NCI-H2029 treated with DMSO at 0.1 percent for 48 hours (cell line): ENCODE data around the gene NEK6.
A peak's percentile ranks its signal among the peaks of the same experiment; 100 is the strongest.

Experiments used
- DNase-seq: peaks from one replicate; lab custom pipeline; 2025; lab: John Stamatoyannopoulos, UW

NEK6 gene

DNA sequence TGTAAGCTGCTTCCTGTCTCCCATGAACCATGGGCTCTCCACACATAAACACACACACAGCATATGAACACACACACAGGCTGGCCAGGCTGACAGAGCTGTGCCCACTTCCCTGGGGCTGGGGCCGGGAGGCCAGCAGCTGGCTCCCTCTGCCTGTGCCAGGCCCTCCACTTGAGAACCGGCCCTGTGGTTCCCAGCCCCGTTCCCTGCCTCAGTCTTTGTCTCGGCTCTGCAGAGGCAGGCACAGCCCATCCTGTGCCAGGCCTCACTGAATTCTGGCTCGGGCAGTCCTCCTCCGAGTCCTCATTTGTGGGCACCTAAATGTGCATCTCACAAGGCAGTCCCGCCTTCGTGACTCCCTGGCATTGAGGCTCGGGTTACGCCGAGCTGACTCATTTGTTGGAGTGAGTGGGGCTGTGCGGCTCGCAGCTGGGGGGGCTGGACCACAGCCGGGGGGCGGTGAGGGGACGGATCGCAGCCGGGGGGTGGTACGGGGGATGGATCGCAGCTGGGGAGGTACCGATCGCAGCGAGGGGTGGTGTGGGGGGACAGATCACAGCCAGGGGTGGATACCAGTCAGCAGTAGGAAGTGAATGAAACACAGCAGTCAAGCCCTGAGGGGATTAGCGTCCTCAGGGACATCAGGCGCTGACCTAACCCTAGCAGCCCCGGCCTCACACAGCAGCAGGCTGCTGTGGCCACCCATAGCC lies 85.2 kb downstream of the NEK6 start:
- peak; percentile 62 for DNase-seq

DNA sequence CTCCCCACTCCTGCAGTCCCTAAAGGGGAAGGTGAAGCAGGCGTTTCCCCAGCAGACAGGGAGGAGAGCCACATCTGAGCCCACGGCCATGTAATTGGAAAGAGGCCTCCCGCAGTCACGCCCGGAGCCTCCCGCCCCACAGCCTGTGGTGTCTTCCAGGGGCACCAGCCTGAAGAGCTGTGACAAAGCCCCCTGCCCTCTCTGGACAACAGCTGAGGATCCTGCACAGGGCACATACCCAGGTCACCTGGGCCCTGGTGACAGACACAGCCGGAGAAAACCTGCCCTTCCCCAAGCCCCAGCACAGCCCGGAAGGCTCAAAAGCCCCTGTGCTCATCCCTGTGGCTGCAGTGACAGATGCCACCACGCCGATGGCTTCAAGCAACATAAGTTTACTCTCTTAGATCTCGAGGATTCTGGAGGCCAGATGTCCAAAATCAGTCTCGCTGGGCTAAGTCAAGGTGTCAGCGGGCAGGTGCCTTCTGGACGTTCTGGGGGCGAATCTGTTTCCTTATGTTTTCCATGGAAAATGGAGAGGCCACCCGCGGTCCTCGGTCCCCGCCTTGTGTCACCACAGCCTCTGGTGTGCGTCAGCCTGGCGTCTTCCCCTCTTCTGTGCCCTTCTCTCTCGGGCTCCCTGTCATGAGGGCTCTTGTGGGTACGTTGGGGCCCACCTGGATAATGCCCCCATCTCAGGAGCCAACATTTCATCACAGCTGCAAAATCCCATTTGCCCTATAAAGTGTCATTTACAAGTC lies 86.0 kb downstream of the NEK6 start:
- no peak for DNase-seq

DNA sequence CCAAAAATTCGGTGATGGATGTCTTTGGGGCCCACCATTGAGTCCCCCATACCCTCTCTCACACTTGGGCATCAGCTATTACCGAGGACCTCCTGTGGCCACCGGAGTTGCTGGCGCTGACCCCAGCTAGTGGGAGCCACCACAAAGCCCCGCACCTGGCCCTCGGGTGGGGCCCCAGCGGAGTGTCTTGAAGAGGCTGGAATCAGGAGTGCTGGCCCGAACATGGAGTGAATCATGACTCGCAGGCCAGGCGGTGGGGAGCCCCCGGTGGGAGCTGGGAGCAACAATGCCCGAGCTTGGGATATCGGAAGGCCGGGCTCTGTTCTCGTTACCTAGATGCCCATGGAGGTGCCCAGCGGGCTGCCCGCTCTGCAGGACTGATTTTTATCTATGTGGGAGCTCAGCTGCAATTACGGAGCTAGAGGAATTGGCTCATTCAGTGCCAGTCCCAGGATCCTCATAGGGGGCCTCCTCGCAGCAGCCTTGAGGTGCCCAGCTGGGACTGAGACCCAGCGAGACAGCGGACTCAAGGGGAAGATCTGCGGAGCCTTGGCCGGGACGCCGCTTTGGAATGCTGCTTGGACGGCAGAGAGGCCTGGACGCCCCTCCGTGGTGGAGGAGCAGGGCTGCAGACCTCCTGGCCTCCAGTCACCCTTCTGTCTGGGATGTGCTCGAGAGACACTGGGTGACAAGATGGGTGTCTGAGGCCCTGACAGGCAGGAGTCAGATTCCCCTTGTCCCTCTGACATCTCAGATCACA lies 86.7 kb downstream of the NEK6 start:
- no peak for DNase-seq

DNA sequence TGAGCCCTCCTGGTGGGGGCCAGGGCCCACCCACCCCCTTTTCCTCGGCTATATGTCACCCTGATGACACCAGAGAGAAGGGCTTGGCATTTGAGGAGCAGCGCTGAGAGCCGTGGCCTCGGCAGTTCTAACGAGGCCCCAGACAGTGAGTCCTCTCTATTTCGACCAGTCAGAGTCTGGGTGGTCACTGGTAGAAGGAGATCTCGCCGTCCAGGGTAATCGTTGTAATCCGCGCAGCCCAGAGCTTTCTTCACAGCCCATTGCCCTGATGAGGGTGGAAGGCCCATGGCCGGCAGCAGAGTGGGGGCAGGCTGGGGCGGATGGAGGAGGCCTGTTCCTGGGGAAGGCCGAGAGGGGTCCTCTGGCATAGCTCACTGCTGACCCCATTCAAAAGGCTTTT lies 87.3 kb downstream of the NEK6 start:
- no peak for DNase-seq

DNA sequence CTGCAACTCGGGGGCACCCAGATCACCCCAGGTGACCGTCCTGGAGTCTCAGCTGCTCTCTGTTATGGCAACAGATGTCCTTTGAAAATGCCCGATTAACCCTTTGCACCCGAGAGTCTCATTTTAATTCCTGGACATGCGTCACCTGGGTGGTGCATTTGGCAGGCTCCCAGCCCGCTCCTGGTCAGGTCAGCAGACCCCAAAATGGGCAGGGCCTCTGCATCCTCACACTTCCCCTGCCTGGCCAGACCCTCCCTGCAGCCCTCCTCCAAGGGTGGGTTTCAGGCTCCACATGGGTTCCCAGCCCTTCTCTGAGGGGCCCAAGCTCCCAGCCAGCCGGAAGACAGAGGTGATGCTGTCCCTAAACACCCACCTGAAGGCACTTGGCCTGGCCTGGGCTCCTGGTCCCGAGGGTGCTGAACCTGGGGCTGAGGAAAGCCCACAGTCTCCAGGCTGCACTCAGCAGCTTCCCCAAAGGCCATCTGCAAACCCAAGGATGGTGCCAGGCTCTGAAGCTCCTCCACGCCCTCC lies 88.1 kb downstream of the NEK6 start:
- DNase-seq = no peak

DNA sequence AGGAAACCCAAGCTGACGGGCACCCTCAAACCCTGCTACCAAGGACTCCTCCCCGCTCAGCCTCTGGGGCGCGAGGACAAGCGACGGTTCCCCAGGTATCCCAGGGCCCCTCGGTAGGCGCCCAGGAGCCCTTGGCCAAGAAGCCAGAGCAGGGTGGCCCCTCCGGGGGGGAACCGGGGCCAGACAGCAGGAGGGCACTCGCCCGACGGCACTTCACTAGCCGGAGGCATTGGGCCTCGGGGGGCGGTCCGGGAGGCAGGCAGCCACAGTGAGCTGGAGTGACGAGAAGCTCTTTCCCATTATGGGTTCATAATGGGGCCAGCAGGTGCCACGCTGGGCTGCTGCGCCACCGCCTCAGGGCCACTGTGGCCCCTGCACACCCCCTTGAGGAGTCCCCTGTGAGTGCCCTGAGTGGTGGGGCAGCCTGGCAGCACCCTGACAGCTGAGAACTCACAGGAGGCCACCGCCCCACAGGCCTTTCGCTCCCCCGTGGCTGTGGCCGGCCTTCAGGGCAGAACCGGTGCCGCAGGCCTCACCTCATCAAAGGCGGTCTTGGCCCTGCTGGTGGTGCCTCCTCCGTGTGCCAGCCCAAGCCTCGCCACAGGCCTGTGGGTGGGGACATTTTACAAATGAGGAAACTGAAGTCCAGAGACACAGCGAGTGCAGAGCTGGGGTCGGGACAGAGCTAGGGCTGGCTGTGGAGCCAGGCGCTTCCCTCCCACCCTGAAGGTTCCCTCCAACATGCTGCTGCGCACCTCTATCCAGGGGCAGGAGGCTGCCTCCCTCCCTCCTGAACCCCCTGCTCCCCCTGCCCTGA lies 88.8 kb downstream of the NEK6 start:
- DNase-seq = no peak

DNA sequence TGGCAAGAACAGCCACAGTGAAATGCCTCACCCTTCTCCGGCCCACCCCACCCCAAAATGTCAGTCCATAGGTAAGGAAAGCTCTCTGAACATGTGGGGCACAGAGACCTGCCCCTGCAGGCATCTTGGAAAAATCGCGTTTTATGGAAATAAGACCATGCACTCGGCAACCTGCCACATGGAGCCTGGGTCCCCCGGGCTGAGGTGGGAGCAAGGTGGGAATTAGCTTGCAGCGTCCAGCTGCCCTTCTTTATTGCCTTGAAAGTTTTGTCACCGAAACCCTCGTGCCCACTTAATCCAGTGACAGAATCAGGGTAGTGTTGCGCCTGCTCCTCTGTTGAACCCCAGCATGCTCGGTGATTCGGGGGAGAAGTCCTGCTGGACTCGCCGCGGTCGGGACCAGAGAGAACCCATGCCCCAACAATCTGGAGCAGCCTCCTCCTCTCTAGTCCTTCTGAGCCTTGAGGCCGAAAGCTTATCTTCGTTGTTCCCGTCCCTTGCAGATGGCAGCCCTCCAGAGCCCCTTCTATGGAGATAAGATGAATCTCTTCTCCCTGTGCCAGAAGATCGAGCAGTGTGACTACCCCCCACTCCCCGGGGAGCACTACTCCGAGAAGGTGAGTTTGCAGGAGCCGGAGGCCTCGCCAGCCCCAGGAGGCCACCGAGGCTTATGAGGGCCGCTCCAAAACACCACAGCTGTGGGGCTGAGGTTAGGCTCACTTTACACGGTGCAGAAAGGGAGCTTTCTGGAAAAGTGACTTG lies 89.6 kb downstream of the NEK6 start:
- no peak for DNase-seq

DNA sequence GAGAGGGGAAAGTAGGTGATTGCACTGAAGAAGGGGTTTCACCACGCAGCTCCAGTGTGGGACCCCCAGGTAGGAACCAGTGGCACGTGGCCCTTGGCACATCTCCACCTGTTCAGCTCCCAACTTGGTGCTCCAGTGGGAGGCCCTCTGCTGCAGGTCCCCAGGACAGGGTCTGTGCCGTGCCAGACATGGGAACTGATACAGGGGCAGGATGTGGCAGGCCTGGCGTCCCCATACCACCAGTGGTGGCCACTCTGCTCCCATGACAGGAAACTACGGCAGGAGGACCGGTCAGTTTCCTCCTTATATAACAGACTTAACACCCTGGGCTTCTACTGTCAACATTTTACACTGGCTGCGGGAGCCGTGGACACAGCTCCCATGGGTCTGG lies 90.2 kb downstream of the NEK6 start:
- no peak for DNase-seq

DNA sequence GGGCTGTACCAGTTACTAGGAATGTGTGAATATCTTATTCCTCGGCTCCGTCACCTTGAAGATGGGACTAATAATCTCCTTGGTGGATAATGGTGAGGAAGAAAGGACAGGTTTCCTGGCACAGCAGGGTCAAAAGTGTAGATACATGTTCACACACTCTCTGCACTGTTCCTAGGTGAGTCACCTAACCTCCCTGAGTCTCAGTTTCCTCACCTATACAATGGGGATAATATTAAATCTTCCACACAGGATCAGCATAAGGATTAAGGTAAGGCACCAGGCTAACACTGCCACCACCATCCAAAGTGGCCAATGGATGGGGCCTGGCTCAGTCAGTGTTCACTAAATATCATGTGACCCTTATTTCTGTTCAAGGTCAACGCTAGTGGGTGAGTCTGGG lies 90.6 kb downstream of the NEK6 start:
- no peak for DNase-seq

DNA sequence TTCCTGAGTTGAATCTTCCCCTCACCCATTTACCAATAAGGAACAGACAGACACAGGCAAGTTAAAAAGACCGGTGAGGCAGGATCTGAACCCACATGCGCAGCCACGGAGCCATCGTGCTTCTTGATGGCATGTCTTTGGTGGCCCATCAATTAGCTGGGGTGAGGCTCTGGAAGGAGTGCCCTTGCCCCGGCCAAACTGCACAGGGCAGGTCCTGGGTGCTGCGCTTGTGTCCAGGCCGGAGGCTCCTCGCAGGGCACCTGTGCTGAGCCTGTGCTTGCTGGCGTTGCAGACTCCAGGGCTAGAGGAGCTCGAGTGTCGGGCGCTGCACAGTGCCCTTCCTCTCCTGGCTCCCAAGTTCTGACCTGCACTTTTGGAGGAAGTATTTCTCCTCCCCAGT lies 91.1 kb downstream of the NEK6 start:
- DNase-seq = no peak

DNA sequence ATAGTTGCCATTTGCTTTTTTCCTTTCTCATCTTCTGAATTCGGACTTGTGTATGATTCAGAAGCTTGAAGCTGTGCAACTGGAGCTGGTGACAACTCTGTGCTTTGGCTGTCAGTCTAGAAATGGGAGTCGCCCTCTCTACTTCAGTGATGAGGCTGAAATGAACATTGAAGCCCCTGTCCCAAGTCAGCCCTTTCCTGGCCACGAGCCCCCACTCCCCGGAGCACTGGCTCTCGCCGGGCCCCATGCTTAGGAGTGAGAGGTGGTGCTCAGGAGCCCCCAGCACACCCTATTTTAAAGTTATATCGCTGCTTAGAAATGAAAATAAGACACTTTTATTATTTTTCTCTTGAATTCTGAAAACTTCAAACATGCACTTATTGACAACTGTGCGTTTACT lies 91.5 kb downstream of the NEK6 start:
- no peak for DNase-seq

DNA sequence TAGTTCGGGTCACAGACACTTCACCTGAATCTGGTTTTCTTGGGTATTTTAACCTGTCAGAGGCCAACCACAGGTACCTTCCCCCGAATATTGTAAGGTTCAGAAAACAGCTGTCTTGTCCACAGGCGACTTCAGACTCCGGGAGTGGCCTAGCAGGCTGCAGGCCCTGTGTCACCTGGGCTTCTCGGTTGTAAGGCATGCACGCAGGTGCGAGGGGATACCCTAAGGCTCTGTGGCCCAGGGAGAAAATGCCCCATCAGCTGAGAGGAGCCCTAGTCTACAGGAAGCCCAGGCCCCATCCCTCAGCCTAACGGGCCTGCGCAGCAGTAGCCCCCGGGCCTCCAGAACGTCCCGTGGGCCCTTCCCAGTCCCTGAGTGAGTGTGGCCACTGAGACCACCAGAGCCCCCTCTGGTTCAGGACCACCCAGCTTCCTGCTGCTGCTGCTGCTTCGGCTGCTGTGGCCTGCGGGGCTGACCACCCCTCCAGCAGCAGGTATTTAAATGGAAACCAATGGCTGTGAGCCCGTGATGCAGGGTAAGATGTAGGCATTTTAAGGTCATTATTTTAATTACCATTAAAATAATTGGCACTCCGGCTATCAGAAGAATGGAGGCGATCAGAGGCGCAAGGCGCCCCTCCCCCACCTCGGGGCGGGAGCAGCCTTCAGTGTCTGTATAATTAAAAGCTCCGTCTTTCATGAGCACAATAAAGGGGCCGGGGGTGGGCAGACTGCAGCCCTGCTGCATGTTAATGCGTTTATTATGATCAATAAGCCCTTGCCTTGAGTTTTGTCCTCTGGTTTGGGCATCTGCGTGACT lies 92.1 kb downstream of the NEK6 start:
- DNase-seq = no peak

DNA sequence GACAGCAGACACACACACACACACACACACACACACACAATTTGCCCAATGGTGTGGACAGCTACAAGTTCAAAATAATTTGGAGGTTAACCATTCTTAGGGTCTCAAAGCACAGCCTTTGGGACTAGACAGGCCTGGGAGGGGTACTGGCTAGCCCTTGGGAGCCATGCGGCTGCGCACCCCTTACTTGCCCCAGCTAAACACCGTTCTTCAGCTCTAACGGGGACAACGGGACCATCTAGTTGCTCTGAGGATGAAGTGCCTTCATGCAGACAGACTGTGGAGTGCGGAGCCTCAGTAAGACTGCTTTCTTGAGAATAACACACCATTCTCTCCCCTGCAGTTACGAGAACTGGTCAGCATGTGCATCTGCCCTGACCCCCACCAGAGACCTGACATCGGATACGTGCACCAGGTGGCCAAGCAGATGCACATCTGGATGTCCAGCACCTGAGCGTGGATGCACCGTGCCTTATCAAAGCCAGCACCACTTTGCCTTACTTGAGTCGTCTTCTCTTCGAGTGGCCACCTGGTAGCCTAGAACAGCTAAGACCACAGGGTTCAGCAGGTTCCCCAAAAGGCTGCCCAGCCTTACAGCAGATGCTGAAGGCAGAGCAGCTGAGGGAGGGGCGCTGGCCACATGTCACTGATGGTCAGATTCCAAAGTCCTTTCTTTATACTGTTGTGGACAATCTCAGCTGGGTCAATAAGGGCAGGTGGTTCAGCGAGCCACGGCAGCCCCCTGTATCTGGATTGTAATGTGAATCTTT lies 92.9 kb downstream of the NEK6 start:
- no peak for DNase-seq

DNA sequence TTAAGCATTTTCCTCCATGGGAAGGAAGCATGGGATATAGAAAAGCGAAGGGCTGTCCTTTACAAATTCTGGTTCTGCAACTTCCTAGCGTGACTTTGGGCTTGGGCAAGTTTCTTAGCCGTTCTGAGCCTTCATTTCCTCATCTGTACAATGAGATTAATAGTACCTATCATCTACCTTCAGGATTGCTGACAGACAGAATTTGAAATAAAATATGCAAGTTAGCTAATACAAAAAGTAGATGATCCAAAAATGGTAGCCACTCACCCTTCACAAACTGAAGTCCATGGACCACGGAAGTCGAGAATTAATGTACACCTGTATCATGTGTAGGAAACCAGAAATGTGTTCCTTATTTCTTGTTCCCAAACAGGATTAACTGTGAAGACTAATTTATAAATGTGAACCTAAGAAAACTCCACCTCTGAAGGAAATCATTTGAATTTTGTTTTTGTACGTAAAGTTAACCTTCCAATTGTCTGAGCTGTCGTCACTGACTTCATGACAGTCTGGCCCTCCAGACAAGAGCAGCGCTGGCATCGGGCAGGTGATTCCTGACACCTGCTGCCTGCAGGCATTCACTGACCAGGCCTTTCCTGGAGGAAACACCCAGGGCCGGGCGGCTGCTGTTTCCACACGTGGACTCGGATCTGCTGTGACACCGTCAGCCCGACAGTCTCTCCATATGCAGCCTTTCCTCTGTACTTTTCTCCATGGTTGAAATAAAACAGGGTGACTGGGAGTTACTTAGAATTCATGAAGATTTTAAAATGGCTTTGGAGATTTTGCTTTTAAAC lies 94.1 kb downstream of the NEK6 start:
- no peak for DNase-seq

DNA sequence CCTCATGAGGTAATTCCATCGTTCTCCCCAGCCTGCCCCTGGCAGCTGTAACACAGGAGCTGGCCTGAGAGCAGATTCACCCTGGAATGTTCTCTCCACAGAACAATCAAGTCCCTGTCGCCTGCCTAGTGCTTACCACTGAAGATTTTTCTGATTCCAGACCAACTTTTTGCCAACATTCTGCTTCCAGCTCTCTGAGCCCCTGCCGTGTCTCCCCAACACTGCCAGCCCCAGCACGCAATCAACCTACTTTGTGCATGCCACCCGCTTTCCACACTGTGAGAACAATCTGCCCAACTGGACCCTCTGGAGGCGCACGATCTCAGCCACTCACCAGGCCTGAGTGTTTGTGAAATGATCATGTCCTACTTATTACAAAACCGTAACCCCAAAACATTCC lies 94.9 kb downstream of the NEK6 start:
- no peak for DNase-seq

DNA sequence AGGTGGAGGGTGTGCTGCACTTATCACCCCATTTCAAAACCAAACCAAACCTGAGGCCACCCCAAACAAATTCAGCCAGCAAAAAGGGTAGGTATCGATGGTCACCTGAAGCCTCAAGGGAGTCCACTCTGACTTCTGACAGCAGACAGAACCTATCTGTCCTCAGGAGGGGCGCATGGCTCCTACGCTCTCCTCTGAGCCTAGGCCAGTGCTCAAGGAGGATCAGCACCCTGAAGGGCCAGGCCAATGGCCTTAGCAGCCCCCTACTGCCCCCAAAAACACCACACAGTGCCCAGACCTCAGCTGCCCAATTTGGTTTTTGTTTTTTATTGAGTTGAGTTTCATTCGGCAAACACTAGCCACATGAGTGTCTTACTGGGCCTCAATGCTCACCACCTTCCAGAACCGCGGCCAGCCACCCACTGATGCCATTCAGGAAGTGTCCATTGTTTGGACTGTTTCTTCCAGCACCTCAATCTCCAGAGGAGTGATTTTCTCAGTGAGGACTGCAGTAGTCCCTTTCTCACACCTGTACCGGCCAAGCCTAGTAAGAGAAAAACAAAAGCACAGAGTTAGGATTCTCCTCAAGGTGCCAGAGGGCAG lies 95.5 kb downstream of the NEK6 start:
- DNase-seq = no peak

DNA sequence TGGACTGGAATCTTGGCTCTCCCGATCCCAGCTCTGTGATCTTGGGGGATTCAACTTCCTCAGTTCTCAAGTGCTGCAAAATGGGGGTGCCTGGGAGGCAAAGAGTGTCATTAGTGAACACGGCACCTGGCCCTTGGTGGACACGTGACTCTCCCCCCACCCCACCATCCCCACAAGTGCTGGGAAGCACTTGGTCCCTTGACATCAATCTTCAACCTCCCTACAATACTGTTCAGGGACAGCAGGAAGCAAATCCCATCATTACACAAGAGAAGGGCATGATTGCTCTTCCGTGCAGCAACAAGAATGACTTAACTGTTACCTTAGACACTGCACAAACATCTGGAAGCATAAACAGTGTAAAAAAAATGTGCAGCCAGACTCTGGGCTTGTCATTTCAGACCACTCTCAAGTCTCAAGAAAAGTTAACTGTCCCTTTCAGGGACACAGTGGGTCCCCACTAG lies 96.1 kb downstream of the NEK6 start:
- no peak for DNase-seq

DNA sequence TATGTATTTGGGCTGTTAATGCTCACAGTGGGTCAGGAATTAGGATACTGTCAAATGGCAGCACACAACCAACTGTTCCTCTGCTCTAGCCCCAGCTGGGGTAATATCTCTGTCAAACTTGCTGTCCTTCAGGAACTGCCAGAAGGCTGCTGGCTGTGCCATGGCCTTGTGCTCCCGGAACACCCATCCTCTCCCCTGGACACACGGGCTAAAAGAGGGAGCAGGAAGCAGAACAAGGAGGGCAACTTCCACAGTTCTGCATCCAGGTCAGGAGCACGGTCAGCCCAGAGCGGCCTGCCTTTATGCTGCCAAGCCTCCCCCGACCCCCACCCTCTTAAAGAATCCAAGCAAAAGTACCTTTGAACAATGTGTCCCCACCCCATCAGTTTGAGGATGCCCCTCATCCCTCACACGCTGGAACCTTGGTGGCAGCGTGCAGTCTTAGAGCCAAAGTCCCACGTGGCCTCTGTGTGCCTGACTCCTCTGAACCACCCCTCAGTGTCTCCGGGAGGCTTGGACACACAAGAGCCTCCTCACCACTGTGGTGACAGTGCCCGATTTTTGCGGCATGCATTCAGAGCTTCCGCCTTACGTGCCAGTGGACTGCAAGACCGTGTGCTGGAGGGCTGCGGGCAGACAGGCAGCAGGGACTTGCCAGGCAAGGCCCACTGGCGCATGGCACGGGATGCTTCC lies 96.7 kb downstream of the NEK6 start:
- DNase-seq = no peak
